Stimulated activated CD4-positive, alpha-beta T cell treated with anti-CD3 and anti-CD28 coated beads, Interleukin-4, amount 100 ng/mL, for 48 hours (primary cell): ENCODE data around the gene FUT2.
A peak's percentile ranks its signal among the peaks of the same experiment; 100 is the strongest.

Source experiments
- DNase-seq, 2 donors: peaks; one replicate each; pipeline ENCODE4 v3.0.0-alpha.2; 2020; ENCODE audit warnings: low read depth in 2 of 2

The FUT2 gene

GRCh38 chr19:48726556-48726955 lies 30.8 kb downstream of the FUT2 start:
- no peak for DNase-seq

- no peak for DNase-seq
These were observed 33.3 kb downstream of the FUT2 start for GRCh38 chr19:48728911-48729664.

GRCh38 chr19:48731452-48731851 lies 35.7 kb downstream of the FUT2 start:
- DNase-seq, result no peak

GRCh38 chr19:48734625-48735024 lies 38.9 kb downstream of the FUT2 start:
- no peak for DNase-seq

DNA sequence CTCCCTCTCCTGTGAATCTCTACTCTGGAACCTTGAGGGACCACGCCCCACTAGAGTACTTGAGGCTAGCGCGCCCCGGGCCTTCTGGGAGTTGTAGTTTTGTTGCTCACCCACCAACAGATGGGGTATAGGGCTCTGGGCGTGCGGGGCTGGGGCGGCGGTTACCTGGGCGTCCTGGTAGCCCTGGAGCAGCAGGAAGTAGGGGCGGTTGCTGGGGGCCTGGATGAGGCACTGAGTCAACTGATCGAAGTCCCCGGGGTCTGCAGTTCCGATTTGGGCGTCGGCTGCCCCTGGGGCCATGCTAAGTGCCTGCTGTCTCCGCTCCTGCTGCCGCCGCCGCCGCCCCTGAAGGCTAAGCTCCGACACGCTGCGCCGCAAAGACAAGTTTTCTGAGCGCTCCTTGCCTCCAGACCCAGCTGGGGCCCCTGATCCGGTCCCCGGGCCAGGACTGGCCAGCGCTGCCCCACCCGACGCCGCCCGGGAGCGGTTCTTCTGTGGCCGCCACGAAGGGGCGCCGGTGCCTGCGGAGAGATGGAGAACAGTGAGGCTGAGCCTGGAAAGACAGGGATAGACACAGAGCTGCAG lies 39.4 kb downstream of the FUT2 start:
- DNase-seq, result no peak

- DNase-seq, result no peak
These were observed 41.7 kb downstream of the FUT2 start for GRCh38 chr19:48737360-48737998.

DNA sequence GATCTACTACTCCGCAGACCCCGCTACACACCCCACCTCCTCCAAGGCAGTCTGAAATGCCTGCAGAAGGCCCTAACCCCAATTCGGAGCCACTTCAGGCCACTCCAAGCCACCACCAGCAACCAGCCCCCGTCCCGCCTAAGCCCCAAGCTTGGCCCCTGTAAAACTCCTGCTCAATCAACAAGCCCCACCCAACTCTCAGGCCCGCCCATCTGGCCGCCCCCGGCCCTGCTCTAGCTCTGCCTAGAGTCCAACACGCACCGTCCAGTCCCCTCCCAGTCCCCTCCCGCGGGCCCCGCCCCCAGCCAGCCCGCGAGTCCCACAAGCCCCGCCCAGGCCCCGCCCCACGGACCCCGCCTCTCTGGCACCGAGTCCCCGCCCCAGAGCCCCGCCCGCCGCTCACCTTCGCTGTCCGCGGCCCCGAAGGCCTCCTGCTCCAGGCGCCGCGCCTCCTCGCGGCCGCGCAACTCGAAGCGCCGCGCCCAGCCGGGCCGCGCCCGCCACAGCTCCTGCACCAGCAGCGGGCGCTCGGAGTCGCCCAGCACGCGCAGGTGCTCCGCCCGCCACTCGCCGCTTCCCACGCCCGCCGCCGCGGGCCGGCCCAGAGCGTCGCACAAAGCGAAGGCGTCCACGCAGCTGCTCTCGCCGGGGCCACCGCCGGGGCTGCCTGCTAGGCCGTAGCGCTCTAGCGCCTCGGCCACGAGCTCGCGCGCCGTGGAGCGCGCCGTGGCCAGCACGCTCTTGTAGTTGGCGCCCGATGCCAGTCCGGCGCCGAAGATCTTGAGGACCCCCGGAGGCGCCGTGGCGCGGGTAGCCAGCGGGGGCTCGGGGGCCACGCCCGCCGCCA lies 43.0 kb downstream of the FUT2 start:
- DNase-seq, result peak; percentile 94 to 99

GRCh38 chr19:48739404-48740163 lies 43.8 kb downstream of the FUT2 start:
- DNase-seq, result no peak

DNA sequence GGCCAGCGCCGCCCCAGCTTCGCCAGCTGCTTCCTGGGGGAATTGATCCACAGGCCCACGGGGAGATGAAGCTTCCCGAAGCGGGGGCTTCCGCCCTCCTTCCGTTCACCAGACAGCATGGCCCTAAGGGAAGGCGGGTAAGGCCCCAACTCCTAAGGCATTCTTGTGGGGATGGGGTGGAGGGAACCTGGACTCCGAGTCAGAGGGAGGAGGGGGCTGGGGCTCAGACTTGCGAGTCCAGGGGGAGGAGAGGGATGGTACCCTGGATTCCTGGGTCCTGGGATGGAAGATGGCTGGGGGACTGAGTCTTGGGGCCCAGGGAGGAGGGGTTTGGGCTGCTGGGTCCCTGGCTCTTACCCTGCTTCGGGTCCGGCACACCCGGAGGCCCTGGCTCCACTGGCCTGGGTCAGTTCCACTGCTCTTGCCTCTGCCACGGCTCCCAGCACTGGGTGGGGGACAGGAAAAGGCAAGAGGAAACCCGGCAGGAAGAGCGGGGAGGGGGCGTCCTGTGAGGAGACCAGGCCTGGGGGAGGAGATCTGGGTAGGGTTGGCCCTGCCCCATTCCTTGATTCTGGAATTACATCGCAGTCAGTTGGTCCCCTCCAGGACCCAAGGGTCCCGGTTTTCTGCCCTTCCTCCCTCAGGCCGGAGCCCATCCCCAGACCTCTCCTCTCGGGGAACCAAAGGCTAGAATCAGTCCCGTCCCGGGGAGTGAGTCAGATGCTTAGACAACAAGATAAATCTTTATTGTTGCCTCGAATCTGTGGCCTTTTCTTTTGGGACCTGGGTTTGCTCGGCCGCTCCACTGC lies 44.6 kb downstream of the FUT2 start, which contains the start of gene RASIP1:
Gene RASIP1 (minus strand): TSS at position 447 of the 809 bp plus-strand sequence. CDS start 328 bp downstream, at position 119.
- DNase-seq, result no peak

- peak in 1 of 2 donors; percentile 60 for DNase-seq
These were observed 45.6 kb downstream of the FUT2 start for GRCh38 chr19:48741129-48741999.

GRCh38 chr19:48742096-48742495 lies 46.3 kb downstream of the FUT2 start:
- DNase-seq, result no peak

GRCh38 chr19:48745208-48745995 lies 49.6 kb downstream of the FUT2 start:
- peak; percentile 43 to 50 for DNase-seq

- DNase-seq, result no peak
These were observed 50.3 kb downstream of the FUT2 start for GRCh38 chr19:48746110-48746509.

- DNase-seq, result peak; percentile 41 to 43
These were observed 51.2 kb downstream of the FUT2 start, which contains the start of gene IZUMO1 for GRCh38 chr19:48746738-48747575. TSS of gene IZUMO1 (minus strand) at chr19:48746909. CDS start at chr19:48745859, 1,050 bp downstream.

DNA sequence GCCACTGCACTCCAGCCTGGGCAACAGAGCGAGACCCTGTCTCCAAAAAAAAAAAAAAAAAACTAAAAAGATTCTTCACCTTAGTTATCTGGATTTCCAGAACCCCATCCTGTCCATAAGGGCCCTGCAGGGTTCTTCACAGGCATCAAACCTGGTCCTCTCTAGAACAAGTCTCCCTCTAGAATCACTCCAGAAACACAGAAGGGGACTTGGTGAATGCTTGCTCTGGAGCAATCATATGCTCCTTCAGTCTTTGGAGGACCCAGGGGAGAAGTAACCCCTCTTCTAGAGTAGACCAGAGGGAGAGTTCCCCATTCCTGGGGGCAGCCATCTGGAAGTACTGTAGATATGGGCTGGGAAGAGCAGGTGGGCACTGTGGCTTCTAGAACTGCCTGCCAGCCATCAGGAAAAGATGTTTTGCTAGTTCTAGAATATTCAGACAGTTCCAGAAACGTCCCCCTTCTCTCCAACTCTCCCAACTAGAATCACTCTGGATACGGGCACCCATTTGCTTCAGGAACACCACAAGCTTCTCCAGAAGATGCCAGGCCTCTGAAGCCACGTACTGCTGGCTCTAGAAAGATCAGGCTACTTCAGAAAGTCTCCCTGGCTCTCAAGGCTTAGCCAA lies 53.9 kb downstream of the FUT2 start:
- DNase-seq, result no peak

GRCh38 chr19:48750351-48750750 lies 54.6 kb downstream of the FUT2 start:
- no peak for DNase-seq
